Stomach (tissue), 9 donors: Measurements from ENCODE around the gene TFEB. TPM values are rescaled to one million over a fixed set of nuclear protein-coding genes. Genes with fewer than 3 reads are reported as not detected.

Source experiments
- DNase-seq, 2 donors: peaks; one replicate each; pipeline versions ENCODE4 v3.0.0 to v3.0.0-alpha.2; 2013 to 2019
- H3K27ac ChIP-seq, 5 donors: fragments of 200-600 bp in 4 of 5; sonication (generic) in 4 of 5; one replicate each; pipeline ENCODE4 v1.5.1; 2013 to 2019; ENCODE audit warnings: mild to moderate bottlenecking in 1 of 5, moderate library complexity in 1 of 5
- H3K27me3 ChIP-seq, 3 donors: fragments of 200-600 bp; sonication (generic); one replicate each; pipeline ENCODE4 v1.5.1; 2017 to 2019; ENCODE audit warnings: mixed run types in 1 of 3
- H3K36me3 ChIP-seq, 4 donors: fragments of 200-600 bp; sonication (generic); 1 replicate in 3 of 4; 2 replicates in 1 of 4; pipeline ENCODE4 v1.5.1; 2016 to 2019
- H3K4me1 ChIP-seq, 4 donors: fragments of 200-600 bp; sonication (generic); one replicate each; pipeline ENCODE4 v1.5.1; 2016 to 2019
- H3K4me3 ChIP-seq, 4 donors: fragments of 200-600 bp; sonication (generic) in 3 of 4; one replicate each; pipeline ENCODE4 v1.5.1; 2016 to 2019; ENCODE audit warnings: mild to moderate bottlenecking in 1 of 4
- H3K9me3 ChIP-seq, 4 donors: fragments of 200-600 bp; sonication (generic); one replicate each; pipeline ENCODE4 v1.5.1; 2016 to 2019
- CTCF ChIP-seq, 7 experiments: fragments of 450-650 bp in 4 of 7; fragments of 200-600 bp in 3 of 7; sonication (generic) in 3 of 7; IDR thresholded peaks; one replicate each; pipeline ENCODE4 v1.5.1; 2016 to 2019; ENCODE audit warnings: antibody characterized with exemption in 7 of 7, control low read depth in 2 of 7, mild to moderate bottlenecking in 1 of 7
- EP300 ChIP-seq: sonication (generic); formaldehyde crosslinking; IDR thresholded peaks from one replicate; pipeline ENCODE4 v1.6.1; 2017; ENCODE audit warnings: antibody characterized with exemption
- POLR2A ChIP-seq, 4 donors: fragments of 450-650 bp; IDR thresholded peaks; one replicate each; pipeline ENCODE4 v1.6.1; 2016; ENCODE audit warnings: antibody characterized with exemption in 4 of 4, control low read depth in 2 of 4, mild to moderate bottlenecking in 1 of 4, moderate library complexity in 1 of 4
- POLR2AphosphoS5 ChIP-seq, 3 donors: sonication (generic); formaldehyde crosslinking; IDR thresholded peaks; one replicate each; pipeline ENCODE4 v1.6.1; 2016; ENCODE audit warnings: antibody characterized with exemption in 3 of 3
- WGBS, 5 donors: extraction: QIAGEN DNeasy Blood & Tissue Kit in 3 of 5; methylation state at CpG; one replicate each; pipeline versions ENCODE4 v1.1.5 to v1.1.7; 2013 to 2018; 5-methylcytosine and 5-hydroxymethylcytosine counted together
- intact Hi-C: fragments of 100-400 bp; cut with DNase I; formaldehyde crosslinking; loops from one replicate; pipeline ENCODE4 v1.15.1; 2023; ENCODE audit warnings: low total_unique reads
- polyA plus RNA-seq, 3 donors: library from polyadenylated mRNA; stranded (reverse); fragments of 200-250 nt; gene quantifications; one replicate each; pipeline ENCODE4 v1.2.3, GENCODE V29; 2013
- total RNA-seq, 5 donors: library from RNA; depleted of rRNA; stranded (reverse); fragments of >200 nt; gene quantifications; one replicate each; pipeline versions ENCODE4 v1.1.0 to v1.2.3, GENCODE V29; 2014 to 2016
- donor health status: healthy with polysubstance abuse.
- donor health status: Bipolar disorder and iron deficiency.
- donor health status: healthy.

TFEB gene
- total and polyA plus RNA-seq, 8 donors = 6.4 to 130 (median 13.5) TPM

- intact Hi-C loops = no loop called here
- peak in 1 of 2 donors; percentile 56 for DNase-seq
- peak overlapping the region in 4 of 5 donors; percentile 53 to 81 (median 76) for H3K27ac ChIP-seq
- H3K9me3 ChIP-seq = no peaks in the 10 kb centered on the region
- 46 to 72% (median 57%) methylated on average over 6 to 13 of the region's 13 CpGs for WGBS, 5 donors
- peaks cover 6 to 37% (median 19%) of the 10 kb centered on the region in 4 donors for H3K4me1 ChIP-seq
- H3K27me3 ChIP-seq = no peaks in the 10 kb centered on the region
- peak in 2 of 4 donors; percentile 1 to 17 for TF ChIP-seq POLR2A (IDR thresholded peaks at IDR 0.05)
- TF ChIP-seq EP300 = no peak
- TF ChIP-seq CTCF (IDR thresholded peaks at IDR 0.05) = no peak
- TF ChIP-seq POLR2AphosphoS5 (IDR thresholded peaks at IDR 0.05) = peak in 2 of 3 donors; percentile 69 to 85
- peak overlapping the region; percentile 1 to 50 (median 25) for H3K4me3 ChIP-seq
- H3K36me3 ChIP-seq = peaks cover 0 to 45% (median 4%) of the 10 kb centered on the region in 4 donors
These were observed 5.2 kb upstream of the TFEB start for GRCh38 chr6:41740366-41741162.

DNA sequence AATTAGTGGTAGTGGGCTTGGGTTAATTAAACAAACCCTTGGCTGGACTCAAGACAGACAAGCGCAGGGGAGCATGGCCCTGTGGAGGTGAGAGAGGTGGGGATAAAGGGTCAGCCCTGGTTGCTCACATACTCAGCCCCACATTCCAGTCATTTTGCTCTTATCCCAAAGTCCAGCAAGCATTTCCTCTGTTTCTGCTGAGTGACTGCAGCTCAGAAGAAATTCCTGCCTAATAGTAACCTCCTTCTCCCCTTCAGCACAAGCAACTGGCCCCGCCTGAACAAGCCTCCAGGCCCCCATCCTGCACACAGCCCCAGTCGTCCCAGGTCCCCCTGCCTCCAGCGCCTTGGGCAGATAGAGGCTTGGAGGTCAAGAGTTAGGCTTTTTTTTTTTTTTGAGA lies 3.6 kb upstream of the TFEB start:
- TF ChIP-seq EP300 (no peak), POLR2A (IDR thresholded peaks at IDR 0.05) (peak in 1 of 4 donors; percentile 78), CTCF (IDR thresholded peaks at IDR 0.05) (no peak), POLR2AphosphoS5 (IDR thresholded peaks at IDR 0.05) (peak in 2 of 3 donors; percentile 39 to 65)

GRCh38 chr6:41737591-41738130 lies 2.3 kb upstream of the TFEB start:
- Histone ChIP-seq H3K4me3 (peak overlapping the region in 1 of 4 donors; percentile 24), H3K9me3 (no peaks in the 10 kb centered on the region), H3K4me1 (peaks cover 16 to 44% (median 30%) of the 10 kb centered on the region in 4 donors), H3K27me3 (no peaks in the 10 kb centered on the region), H3K27ac (peak overlapping the region in 1 of 5 donors; percentile 4), H3K36me3 (peaks cover 0 to 25% (median 4%) of the 10 kb centered on the region in 4 donors)
- intact Hi-C loops = no loop called here
- TF ChIP-seq POLR2AphosphoS5 (IDR thresholded peaks at IDR 0.05) (peak in 2 of 3 donors; percentile 83 to 96), CTCF (IDR thresholded peaks at IDR 0.05) (no peak), POLR2A (IDR thresholded peaks at IDR 0.05) (peak in 1 of 4 donors; percentile 83), EP300 (no peak)
- 36 to 77% (median 56%) methylated on average over 6 of the region's 6 CpGs for WGBS, 5 donors
- DNase-seq = peak in 1 of 2 donors; percentile 44

More for the DNA sequence above, 3.6 kb upstream of the TFEB start:
- Histone ChIP-seq H3K4me1 (peaks cover 6 to 38% (median 22%) of the 10 kb centered on the region in 4 donors), H3K36me3 (peaks cover 0 to 39% (median 4%) of the 10 kb centered on the region in 4 donors), H3K4me3 (peak overlapping the region in 2 of 4 donors; percentile 9 to 22), H3K9me3 (no peaks in the 10 kb centered on the region), H3K27ac (peak overlapping the region in 2 of 5 donors; percentile 39 to 81), H3K27me3 (no peaks in the 10 kb centered on the region)
- intact Hi-C loops = no loop called here
- 44 to 73% (median 58%) methylated on average over 4 of the region's 4 CpGs for WGBS, 5 donors
- DNase-seq = peak in 1 of 2 donors; percentile 43

GRCh38 chr6:41736800-41737555 lies 1.6 kb upstream of the TFEB start:
- H3K4me3 ChIP-seq = peak overlapping the region in 1 of 4 donors; percentile 24
- DNase-seq = peak in 1 of 2 donors; percentile 65
- H3K4me1 ChIP-seq = peaks cover 17 to 49% (median 33%) of the 10 kb centered on the region in 4 donors
- no peaks in the 10 kb centered on the region for H3K9me3 ChIP-seq
- peak overlapping the region in 2 of 5 donors; percentile 43 to 98 for H3K27ac ChIP-seq
- H3K36me3 ChIP-seq = peaks cover 0 to 18% (median 3%) of the 10 kb centered on the region in 4 donors
- 38 to 71% (median 45%) methylated on average over 13 of the region's 13 CpGs for WGBS, 5 donors
- no peaks in the 10 kb centered on the region for H3K27me3 ChIP-seq
- TF ChIP-seq POLR2A (IDR thresholded peaks at IDR 0.05) (peak in 2 of 4 donors; percentile 37 to 79), POLR2AphosphoS5 (IDR thresholded peaks at IDR 0.05) (peak in 2 of 3 donors; percentile 89 to 98), EP300 (no peak)
- intact Hi-C loops = no loop called here
